GM18499 (cell line): ENCODE data around the gene MYO15A.

Experiments used
- ATAC-seq: cut with Tn5 transposase; IDR thresholded peaks from one replicate; pipeline ENCODE4 v1.9.1; 2021; ENCODE audit warnings: moderate number of reproducible peaks; ENCODE audit not compliant: insufficient read depth, unreplicated experiment

Gene MYO15A

DNA sequence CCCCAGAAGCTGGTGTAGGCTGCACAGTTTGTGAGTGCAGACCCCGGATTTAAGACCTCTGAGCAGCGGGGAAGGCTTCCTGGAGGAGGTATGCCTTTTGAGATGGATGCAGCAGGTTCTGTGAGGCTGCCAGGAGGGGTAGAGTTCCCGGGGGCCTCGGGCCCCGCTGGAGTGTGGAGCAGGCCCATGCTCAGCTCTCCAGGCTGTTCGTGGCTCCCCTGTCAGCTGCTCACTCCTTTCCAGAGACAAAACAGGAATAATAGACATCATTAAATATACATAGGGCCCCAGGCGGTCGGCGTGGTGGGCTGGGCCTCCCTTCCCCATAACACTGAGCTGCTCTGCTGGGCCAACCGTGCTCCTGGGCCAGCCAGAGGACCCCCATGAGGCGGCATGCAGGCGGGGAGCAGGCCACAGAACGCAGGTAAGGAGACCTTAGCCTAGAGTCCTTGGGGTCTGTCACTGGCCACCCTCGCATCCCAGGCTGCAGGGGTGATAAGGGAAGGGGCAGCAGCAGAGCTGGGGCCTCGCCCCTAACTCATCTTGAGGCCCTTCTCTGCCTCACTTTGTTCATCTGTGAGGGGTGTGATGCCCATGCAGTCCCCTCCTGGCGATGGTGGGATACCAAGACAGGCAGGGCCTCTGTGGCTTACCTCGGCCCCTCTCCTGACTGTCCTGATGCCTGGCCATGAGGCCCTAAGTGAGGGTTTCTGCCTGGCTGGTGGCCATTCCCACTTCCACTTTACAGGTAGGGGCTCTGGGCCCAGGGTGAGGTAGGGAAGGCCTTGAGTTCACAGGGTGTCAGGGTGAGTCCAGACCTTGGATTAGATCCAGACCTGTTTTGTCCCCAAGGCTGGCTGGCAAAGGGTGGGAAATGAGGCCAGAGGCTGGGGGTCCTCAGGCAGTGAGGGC is at the start of gene MYO15A:
Gene MYO15A (plus strand): TSS at position 356 of the 912 bp plus-strand sequence. CDS start 10,045 bp downstream, outside the sequence.
- ATAC-seq, result no peak

DNA sequence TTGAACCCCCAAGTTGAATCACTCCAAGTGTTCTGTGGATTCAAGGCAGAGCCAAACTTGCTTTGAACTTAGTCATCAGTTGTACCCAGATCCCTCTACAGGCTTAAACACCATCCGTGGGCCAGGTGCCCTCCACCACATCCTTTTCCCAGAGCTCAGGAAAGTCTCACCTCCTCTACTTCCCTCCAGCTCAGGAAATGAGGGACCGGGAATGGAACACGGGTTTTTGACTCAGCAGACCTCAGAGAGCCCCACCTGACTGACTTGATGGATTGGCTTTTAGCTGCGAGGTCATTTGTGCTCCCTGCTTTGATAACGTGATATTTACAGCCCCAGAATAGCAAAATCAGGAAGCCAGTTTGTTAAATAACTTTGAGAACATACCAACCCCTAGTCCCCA is 49.3 kb upstream of the MYO15A start:
- ATAC-seq, result no peak

DNA sequence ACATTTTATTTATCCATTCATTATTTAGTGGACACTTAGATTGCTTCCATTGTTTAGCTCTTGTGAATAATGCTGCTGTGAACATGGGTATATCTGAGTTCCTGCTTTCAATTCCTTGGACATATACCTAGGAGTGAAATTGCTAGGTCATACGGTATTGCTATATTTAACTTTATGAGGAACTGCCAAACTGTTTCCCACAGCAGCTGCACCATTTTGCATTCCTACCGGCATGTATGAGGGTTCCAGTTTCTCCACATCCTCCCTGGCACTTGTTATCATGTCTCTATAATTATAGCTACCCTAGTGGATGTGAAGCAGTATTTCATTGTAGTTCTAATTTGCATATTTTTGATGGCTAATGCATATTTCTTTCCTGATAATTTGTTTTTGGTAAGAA is 44.5 kb upstream of the MYO15A start:
- ATAC-seq, result no peak

GRCh38 chr17:18065546-18065945 is 43.0 kb upstream of the MYO15A start:
- no peak for ATAC-seq

DNA sequence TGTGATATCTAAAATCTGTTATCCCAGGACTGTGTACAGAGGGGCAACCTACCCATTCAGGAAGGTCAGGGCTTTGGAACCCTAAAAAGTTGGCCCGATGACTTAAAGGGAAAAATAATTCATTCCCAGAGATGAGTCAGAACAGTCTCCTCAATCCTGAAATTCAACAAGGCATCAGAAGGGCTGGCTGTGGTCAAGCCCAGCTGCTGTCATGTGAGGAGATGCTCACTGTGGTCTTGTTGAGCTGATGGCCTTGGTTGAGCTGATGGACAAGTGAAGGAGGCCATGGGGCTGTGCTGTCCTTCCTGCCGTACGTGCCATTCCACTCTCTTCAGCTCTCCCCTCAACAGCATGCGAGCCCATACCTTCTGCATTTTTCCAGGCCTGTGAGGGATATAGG is 41.7 kb upstream of the MYO15A start:
- no peak for ATAC-seq

GRCh38 chr17:18069101-18069500 is 39.5 kb upstream of the MYO15A start:
- no peak for ATAC-seq

- ATAC-seq, result no peak
Observed at GRCh38 chr17:18070861-18071340, 37.7 kb upstream of the MYO15A start.

DNA sequence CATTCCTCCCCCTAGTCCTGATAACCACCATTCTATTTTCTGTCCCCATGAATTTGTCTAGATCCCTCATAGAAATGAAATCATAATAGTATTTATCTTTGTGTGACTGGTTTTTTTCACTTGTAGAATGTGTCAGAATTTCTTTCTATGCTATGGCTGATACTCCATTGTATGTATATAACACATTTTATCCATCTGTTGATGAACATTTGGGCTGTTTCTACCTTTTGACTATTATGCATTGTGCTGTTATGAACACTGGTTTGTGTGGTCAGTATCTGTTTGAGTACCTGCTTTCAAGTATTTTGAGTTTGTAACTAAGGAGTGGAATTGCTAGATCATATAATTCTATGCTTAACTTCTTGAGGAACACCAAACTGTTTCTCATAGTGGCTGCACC is 36.8 kb upstream of the MYO15A start:
- no peak for ATAC-seq

- no peak for ATAC-seq
Observed at GRCh38 chr17:18074566-18075272, 33.8 kb upstream of the MYO15A start.

DNA sequence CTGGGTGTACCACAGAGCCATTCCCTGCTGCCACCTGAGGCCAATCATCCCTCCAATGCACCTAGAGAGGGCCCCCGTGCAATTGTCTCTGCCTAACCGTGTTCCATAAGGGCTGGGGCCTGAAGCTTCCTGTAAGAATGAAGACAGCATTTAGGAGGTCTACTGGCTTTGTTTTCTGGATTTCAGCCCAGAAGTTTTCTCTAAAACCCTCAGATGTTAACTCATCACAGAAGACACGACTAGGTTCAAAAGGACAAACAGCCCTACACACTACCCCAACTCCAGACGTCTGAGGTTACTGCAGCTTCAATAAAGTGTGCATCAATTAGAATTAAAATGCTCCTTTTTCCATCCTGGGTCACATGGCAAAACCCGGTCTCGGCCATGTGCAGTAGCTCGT is 31.6 kb upstream of the MYO15A start:
- ATAC-seq, result no peak

DNA sequence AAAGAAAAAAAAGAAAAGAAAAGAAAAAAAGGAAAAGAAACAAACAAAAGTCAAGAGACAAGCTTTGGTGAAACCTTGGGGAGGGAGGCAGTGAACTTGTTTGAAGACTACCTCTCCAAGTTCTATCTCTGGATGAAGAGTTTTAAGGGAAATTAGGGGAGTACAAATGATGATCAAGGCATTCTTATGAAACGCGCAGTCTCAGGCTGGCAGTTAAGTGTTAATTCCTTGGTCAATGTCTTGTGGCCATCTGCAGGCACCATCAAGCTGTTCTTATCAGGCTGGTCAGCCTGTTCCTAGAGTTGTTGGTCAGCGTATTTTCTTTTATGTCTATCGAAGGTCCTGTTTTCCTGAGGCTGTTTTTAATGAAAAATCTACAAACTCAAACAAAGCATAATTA is 29.0 kb upstream of the MYO15A start:
- ATAC-seq, result no peak

- no peak for ATAC-seq
Observed at GRCh38 chr17:18084256-18084655, 24.3 kb upstream of the MYO15A start.

- no peak for ATAC-seq
Observed at GRCh38 chr17:18087610-18088491, 20.7 kb upstream of the MYO15A start, which contains the start of gene DRG2. Gene DRG2, plus strand, starts transcription at chr17:18087948. Its CDS starts 76 bp downstream, at chr17:18088024.

DNA sequence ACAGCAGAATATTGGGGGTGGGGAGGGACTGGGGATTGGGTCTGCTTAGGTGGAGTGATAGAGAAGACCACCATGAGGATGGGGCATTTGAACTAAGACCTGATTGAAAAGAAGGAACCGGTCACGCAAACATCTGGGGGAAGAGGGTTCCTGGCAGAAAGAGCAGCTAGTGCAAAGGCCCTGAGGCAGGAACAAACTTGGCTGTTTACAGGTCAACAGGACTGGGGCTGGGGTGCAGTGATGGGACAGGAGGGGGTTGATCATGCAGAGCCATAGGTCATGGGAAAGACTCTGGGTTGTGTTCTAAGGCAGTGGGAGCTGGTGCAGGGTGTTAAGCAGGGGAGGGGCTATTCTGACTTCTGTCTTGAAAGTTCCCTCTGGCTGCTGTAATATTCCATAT is 18.9 kb upstream of the MYO15A start:
- ATAC-seq, result no peak

- ATAC-seq, result no peak
Observed at GRCh38 chr17:18093616-18094408, 14.7 kb upstream of the MYO15A start.

DNA sequence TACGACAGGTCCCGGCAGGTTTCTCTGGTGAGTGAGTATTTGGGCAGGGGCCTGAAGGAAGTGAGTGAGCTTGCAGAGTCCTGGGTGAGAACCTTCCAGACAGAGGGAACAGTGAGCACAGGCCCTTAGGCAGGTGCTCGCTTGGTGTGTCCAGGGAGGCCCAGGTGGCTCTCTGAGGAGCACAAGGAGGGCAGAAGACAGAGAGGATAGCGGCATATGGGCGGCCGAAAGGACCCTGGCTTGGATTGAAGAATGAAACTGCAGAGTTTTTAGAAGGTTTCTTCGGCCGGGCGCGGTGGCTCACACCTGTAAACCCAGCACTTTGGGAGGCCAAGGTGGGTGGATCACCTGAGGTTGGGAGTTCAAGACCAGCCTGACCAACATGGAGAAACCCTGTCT is 14.1 kb upstream of the MYO15A start:
- no peak for ATAC-seq

DNA sequence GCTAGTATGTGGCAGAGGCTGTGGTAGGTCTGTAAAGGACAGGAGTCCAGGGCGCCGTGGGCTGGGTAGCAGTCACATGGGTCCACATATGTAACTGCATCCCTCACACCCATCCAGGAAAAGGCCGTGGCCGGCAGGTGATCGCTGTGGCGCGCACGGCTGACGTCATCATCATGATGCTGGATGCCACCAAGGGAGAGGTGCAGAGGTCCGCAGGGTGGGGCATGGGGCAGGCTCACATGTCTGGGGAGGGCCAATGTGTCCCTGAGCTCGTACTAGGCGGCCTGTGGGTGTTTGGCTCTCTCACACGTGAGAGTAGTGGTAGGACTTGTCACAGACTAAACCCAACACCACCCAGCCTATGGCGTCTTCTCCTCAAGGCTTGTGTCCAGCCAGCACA is 9.0 kb upstream of the MYO15A start:
- ATAC-seq, result no peak

DNA sequence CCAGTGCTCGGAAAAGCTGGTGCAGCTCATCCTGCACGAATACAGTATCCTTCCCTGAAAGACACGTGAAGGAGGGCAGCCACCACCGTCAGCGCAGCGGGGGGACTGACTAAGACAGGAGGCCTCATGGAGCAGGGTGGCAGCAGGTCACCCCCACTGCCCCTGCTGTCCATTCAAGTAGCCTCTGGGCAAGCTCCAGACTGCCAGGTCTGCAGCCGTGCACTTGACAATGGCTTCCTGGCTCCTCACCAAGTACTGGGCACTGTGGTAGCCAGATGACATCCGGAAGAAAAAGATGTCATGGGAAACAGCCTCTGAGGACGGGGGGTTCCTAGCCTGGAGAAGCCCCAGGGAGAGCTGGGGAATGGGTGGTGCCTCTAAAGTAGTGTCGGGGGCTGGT is 7.9 kb upstream of the MYO15A start:
- ATAC-seq, result no peak

DNA sequence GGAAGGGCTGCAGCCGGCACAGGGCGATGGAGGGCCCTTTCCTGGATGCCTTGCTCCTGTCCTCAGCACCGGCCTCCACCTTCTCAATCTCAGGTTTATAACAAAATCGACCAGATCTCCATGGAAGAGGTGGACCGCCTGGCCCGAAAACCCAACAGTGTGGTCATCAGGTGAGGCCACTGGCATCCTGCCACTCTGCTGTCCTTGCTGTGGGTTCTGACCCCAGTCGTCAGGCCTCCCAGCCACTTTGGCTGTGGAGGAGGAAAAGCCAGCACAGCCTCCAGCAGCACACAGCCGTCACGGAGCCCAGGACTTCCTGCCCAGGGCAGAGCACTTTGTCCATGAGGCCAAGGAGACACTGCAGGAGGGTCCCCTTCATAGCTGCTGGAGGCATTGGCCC is 6.7 kb upstream of the MYO15A start:
- no peak for ATAC-seq

DNA sequence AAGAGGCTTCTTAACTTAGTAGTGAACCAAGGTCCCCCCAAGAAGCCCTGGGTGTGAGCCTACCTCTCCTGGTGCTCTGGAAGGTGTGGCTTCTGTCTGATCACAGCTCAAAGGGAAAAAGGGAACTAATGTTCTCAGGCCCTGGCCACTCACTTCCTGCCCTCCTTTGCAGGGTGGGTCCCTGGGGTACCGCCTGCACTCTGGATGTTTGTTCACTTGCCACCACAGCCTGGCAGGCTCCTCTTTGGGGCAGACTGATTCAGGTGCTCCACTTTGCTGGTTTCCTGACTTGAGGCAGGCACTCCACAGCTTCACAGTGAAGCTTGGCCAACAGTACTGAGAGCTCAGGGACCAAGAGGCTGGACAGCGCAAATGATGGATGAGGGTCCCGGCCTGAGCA is 5.9 kb upstream of the MYO15A start:
- no peak for ATAC-seq
